HPDE6-E6E7 (cell line): Measurements from ENCODE around the gene CAPN8.

Source experiments
- DNase-seq: peaks from one replicate; pipeline ENCODE4 v3.0.0; 2011; ENCODE audit warnings: missing footprints; ENCODE audit errors: extremely low spot score

The CAPN8 gene

DNA sequence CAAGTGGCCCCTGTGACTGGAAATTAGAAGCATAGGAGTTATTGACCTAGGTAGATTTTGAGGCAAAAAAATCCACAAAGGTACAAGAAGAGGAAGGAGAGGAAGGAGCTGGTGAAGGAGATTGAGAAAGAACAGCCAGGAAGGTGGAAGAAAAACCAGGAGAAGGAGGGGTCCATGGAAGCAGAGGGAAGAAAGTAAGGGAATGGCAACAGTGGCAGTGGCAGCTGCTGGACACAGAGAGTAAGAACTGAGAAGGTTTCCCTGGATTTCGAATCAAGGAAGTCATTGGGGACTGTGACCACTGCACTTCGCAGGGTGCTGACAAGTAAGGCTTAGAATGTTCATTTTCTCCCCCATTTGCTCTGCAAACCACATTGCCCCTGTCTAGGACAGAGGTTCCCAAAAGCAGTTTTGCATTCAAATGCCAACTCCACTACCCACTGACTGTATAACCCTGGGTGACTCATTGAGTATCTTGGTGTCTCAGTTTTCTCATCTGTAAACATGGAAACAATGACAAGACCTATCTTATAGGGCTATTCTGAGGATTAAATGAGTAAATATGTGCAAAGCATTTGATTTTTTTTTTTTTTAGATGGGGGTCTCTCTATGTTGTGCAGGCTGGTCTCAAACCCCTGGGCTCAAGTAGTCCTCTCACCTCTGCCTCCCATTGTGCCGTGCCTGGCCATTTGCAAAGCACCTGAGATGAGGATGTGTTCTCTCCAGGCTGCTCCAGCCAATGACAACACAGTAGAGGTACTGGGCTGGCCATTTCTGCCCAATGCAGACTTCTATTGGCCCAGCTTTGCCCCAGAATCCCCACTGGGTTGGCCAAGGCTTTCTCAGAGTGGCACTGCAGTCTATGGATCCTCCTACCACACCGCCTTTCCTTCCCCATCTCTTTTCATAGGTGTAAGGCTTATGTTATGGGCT, 37.5 kb upstream of the CAPN8 start:
- DNase-seq = no peak

DNA sequence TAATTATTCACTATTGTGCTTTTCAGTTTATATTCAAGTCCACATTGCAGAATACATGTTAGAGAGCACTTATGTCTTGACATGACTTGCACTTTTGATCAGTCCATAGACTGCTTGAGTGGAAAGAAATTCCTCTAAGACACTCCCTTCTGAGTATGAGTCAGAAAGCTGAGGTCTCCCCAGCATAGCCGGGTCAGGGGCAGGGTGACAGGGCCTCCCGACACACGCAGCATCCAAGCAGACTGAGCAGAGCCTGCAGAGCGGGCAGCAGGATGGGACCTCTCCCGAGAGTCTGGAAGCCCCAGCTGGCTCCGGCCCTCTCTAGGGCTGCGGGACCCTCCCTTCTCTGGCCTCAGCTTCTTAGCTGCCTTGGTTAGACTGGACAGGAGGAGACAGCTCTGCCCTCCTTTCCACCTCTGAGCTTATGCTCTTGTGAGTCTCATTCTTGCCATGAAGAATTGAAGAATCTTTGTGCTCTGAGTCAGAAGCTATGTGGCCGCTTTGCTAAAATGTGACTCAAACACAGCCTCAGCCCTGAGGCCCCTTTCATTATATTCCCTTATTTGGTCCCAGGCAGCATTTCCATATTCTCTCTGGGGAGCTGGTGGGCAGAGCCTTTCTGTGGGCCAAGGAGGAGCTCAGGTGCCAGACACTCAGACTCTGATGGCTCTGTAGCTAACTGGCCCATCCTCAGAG, 35.6 kb upstream of the CAPN8 start:
- peak; percentile 82 for DNase-seq

DNA sequence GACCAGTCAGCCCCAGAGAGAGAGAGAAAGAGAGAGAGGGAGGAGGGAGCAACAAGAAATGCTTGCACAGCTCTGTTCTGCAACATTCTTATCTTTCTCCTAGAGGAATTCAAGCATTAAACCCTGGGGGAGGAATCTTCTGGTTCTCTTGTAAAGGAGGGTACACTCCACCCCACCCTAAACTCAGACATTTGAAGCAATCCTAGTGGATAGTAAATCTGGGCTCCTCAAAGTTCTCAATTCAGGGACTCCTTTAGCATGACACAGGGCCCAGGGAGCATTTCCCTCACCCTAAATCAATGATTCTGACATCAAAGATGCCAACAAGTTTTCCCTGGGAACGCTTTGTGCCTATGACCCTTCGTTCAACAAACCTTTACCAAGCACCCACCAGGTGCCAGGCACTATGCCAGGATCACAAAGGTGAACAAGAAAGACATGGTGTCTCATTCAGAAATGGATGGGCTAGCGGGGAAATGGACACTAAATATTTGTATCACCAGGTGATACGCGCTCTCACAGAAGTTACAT, 35.0 kb upstream of the CAPN8 start:
- no peak for DNase-seq

DNA sequence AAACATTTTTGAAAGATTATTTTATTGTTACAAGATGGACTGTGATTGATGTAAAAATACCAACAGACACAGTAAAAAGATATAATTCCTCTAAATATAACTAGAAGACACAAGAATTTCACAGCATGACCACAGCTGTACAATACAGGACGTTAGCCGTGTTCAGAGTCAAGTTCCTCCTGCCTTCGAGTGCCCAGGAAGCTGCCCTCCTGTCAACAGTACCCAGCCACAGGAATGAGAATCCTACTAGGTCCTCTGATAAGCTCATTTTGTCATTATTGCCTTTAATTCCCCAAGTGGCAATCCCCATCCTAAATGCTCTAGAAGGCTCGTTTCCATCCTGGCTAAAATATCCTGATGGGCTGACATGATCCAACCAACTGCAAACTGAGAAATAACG, 30.4 kb upstream of the CAPN8 start:
- DNase-seq = no peak

DNA sequence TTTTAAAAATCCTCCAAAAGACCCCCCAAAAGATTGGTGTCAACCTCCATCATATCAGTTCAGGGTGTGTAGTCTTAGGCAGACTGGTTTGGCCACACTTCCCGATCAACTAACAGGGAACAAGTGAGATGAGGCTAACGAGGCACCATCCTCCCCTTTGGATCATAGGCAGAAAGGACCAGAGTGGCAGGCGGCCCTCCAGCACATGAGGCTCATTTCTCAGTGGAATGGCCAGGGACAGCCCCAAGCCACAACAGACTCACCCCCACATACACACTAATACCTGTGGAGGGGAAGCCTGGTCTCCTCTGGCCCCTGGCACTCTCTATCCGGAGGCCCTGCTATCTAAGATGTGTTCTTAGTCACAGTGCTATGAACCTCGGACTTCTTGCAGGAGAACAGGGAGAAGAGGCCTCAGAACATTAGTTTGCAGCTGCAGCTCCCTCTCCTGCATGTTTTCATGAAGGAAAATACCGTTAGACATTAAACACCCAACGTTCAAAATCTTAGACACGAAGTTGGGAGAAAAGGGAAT, 29.6 kb upstream of the CAPN8 start:
- no peak for DNase-seq

DNA sequence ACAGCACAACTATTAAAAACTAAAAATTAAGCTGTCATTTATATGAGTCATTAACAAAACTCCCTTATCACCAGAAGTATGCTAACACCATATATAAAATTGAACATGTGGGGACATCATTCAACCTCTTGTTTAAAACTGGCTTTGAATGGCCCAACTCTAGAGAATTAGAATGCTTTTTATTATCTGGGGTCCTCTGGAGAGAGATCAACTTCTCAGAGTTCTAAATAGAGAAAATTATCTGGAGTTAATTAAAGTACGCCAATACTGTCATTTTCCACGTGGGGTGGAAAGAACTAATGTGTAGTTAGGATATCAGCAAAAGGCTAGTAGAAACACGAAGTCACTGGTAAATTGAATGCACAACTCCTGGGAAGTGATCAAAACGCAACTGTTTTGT, 25.6 kb upstream of the CAPN8 start:
- no peak for DNase-seq

DNA sequence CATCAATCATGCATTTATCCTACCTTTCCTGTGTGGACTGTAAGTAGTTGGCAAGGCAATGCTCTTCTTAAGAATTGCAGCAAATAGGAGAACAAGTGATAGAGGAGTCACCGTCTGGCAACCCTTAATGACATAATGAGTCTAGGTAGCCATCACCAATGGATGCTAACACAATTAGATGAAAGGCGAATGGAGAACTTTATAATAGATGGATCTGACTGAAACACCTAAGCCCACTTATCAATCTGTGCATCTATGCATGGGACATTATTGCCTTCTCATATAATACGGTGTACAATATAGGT, 18.9 kb upstream of the CAPN8 start:
- DNase-seq = no peak

DNA sequence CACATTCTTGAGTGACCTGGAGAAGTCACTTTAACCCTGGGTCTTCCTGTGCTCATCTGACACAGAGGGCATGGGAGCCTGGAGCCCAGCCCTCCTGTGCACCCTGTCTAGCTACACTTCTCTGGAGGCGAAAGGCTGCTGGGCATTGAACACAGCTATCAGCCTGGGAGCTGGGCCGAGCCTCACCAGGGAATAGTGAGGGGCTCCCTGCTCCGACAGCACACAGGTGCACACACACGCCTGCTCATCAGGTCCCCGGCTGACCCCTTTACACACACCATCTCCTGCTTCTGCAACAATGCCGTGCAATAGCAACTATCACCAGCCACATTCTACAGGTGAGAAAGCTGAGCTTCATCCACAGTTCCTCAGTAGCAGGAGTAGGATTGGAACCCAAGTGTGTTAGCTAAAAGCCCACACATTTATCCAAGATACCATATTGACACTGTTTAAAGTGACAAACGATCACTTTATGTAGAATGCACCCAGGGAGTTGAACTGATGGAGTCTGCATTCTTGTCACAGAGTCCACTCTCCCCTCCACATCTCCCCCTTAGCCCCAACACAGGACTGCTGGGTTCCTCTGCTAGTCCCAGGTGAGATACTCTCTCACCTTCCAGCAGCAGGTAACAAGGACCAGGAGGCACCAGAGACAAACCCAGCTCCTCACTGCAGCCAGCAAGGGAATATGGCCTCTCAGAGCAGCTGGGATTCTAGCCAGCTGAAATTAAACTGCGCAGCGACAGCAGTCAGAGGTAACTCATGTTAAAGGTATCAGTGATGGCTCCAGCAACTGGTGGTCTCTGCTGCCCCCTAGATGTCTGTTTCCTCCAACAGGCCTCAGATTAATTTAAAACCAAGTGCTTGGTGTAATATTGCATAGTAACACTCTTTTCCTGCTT, 18.3 kb upstream of the CAPN8 start:
- peak; percentile 64 for DNase-seq

DNA sequence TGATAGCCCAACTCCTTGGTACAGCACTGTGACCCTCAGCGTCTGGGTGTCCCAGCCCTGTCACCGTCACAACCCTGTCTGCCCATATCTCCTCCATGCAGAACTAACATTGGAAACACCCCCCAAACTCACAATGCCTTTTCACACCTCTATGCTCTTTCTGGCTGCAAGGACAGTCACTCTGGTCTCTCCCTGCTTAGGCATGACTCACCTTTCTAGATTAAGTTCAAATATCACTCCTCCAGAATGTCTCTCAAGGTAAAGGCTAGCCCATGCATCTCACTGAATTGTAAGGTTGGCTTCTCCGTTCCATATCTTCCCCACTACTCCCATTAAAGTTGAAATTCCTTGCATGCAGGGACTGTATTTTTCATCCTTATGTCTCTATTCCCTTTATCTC, 17.0 kb upstream of the CAPN8 start:
- DNase-seq = no peak

DNA sequence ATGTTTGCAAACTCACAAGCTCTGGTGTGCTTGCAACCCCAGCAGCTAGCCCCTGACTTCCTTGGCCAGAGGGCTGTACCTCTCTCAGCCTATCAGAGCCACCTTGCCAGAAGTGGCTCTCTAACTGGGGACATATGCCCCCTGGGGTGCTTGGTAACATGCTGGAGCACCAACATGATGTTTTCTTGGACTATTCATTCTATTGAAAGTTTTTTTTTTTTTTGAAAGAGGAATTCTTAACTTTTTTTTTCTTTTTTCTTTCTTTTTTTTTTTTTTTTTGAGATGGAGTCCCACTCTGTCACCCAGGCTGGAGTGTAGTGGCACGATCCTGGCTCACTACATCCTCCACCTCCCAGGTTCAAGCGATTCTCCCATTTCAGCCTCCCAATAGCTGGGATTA, 14.7 kb upstream of the CAPN8 start:
- no peak for DNase-seq

DNA sequence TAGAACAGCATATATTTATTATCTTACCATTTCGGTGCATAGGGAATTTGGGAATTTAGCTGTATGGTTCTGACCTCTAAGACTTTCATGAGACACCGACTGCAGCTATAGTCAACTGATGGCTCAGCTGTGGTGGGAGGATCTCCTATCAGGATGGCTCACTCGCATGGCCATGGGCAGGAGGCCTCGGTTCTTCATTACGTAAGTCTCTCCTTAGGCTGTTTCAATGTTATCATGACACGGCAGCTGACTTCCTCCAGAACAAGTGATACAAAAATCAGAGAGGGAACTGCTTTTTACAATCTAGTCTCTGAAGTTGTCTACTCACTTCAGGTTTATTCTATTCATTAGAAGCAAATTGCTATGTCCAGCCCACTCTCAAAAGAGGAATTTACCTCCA, 13.3 kb upstream of the CAPN8 start:
- no peak for DNase-seq

DNA sequence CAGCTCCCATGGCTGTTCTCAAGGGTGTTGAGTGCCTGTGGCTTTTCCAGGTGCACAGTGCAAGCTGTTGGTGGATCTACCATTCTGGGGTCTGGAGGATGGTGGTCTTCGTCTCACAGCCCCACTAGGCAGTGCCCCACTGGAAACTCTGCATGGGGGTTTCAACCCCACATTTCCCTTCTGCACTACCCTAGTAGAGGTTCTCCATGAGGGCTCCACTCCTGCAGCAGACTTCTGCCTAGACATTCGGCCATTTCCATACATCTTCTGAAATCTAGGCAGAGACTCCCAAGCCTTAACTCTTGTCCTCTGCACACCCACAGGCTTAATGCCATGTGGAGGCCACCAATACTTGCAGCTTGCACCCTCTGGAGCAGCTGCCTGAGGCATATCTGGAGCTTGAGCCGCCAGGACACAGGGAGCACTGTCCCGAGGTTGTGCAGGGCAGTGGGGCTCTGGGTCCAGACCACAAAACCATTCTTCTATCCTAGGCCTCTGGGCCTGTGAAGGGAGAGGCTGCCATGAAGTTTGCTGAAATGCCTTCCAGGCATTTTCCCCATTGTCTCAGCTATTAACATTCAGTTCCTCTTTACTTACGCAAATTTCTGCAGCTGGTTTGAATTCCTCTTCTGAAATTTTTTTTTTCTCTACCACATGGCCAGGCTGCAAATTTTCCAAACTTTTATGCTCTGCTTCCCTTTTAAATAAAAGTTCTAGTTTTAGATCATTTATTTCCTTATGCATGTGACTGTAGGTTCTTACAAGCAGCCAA, 8.8 kb upstream of the CAPN8 start:
- no peak for DNase-seq

DNA sequence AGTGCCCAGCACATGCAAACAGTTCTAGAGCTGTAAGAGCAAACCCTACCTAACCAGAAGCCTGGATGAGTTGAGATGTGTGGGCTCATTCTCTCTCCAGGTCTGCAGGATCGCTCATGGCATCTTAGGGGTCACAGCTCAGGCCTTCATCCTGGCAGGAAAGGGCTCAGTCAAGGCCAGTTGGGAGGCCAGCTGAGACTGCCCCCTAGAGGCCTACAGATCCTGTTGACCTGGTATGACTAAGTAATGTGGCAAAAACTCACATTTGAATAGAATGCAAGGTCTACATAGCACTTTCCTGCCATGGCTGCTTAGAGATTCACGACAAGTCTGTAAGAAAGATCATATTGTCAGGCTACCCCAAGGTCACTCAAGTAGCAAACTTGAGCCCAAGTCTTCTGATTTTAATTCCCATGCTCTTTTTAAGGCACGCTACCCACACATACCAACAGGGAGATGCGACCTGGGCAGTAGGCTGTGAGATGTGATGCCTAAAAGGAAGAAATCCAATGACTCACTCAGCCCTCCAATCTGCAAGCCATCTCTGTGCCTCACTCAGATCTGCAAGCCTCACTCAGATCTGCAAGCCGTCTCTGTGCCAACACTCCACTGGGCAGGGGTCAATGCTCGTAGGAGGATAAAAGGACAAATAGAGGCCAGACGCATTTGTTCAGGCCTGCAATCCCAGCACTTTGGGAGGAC, 5.1 kb upstream of the CAPN8 start:
- no peak for DNase-seq

DNA sequence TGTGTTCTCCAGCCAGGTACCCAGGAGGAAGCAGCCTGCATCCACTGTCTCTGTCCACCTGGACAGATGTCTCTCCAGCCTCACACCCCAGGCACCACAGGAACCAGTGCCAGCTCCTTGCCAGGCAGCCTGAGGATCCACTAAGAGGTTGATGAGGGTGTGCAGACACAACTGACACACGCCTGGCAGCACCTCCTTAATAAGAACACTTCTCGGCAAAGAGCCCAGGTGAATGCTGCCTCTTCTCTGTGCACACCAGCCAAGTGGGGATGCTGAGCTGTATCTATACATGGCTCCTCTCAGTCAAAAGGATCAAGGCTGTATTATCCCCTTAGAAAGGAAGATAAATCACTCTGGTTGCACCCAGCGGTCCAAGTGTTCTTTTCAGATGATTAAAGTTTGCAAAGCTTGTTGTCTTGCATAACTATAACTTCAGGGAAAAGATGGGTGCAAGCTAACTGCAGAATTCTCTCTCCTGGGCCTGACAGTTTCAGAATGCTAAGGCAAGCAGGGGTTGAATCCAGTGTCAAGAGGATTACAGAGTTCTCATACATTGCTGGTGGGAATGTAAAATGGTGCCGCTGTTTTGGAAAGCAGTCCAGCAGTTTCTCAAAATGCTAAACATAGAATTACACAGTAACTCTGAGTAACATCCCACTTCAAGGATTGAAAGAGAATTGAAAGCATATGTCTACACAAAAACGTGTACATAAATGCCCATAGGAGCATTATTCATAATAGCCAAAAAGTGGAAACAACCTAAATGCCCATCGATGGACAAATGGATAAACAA, 3.7 kb upstream of the CAPN8 start:
- DNase-seq = no peak

DNA sequence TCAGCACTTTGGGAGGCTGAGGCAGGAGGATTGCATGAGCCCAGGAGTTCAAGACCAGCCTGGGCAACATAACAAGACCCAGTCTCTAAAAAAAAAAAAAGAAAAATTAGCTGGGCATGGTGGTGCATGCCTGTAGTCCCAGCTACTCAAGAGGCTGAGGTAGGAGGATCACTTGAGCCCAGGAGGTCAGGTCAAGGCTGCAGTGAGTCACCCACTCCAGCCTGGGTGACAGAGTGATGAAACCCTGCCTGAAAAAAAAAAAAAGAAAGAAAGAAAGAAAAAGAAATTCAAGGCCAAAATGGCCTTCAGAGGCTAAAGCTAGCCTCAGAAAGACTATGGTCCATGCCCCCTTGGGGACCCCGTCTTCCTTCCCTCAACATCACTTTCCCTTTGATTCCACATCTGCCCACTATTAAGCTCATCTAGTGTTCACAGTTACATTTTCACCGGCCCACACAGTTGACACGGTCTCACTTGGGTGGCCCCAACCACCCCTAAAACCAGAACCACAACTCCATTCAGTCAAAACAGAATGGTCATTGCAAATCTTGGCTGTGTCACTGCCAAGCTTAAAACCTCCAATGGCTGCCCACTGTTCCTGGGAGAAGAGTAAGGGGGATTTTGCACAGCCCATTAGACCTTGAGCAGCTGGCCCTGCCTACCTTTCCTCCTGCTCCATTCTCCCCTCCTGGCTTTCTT, 2.1 kb upstream of the CAPN8 start:
- DNase-seq = no peak

DNA sequence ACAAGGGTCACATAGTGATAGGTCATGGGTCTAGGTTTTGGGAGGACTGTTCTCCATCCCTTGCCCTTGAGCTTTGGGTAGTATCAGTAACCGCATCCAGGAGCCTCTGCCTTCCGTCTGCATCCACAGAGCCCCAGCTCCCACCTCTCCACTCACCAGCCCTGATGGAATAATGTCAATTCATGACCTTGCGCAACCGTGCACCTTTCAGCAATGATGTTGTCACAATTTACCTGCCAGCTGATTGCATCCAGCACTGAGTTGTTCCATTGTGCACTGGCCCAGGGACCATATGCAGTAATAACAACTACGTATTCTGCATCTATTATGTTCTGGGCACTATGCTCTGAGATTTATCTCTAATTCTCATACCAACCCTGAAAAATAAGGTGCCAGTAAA, 1.4 kb downstream of the CAPN8 start:
- DNase-seq = no peak

DNA sequence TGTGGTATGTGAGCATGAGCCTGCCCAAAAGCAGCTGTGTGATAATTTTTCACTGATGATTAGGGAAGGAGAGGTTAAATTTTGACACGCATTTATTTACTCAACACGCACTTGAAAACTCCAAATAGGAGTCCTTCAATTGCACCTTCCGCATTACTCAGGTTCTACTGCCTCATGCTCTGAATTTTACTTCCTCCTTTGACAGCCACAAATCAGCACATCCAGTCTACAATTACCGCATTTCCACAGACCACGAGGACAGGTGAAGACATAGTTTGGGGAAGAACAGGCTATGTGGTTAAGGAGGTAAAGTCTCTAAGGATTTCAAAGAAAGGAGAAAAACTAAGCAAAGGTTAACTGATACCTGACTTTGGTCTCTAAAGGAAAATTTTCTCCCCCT, 2.6 kb downstream of the CAPN8 start:
- DNase-seq = no peak

DNA sequence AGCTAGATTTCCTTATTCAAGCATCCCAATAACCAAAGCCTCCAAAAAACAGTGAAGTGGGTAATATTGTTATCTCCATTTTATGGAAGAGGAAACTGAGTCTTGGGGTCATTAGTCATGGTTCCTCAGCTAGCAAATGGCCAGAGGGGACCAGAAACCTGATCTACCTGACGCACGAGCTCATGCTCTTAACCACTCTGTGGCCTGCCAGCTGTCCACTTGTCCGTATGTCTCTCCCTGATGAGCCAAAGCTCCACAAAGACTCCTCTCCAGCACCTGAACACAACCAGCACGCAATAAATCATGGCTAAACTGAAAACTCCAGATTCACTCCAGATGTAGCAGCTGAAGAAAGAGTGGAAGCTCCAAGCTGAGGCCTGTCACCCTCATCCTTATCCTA, 5.8 kb downstream of the CAPN8 start:
- no peak for DNase-seq

DNA sequence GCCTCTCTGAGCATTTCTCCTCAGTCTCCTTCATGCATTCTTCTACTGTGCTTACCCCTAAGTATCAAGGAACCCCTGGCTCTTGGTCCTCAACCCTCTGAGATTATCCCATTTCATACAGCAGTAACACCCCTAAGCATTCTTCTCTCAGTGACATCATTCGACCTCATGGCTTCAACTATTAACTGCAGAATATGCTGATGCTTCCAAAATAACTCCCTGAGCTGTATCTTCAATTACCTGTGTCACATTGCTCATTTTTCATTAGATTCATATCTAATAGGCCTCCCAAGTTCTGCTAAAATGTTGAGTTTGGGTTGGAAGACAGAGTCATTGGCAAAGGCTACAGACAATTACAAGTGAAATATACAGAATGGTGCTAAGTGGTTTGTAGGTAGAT, 7.5 kb downstream of the CAPN8 start:
- DNase-seq = no peak
